Upper lobe of left lung (tissue), 6 donors: ENCODE data around the gene SLC7A14. TPM values are rescaled to one million over a fixed set of nuclear protein-coding genes. Genes with fewer than 3 reads are reported as not detected.

Experiments
- ATAC-seq, 2 donors: fragments of 200-7000 bp; cut with Tn5 transposase; one replicate each; pipeline ENCODE4 v1.9.1; 2022; ENCODE audit warnings: mild to moderate bottlenecking in 2 of 2, moderate library complexity in 2 of 2; ENCODE audit not compliant: low FRiP score in 2 of 2
- DNase-seq, 2 donors: peaks; one replicate each; pipeline ENCODE4 v3.0.0-alpha.2; 2019 to 2020
- H3K27ac ChIP-seq, 4 donors: fragments of 200-600 bp; sonication (generic); one replicate each; pipeline ENCODE4 v1.5.1; 2016 to 2019
- H3K27me3 ChIP-seq, 4 donors: fragments of 200-600 bp; sonication (generic); one replicate each; pipeline ENCODE4 v1.5.1; 2017 to 2019
- H3K36me3 ChIP-seq, 4 donors: fragments of 200-600 bp; sonication (generic); one replicate each; pipeline ENCODE4 v1.5.1; 2016 to 2019
- H3K4me1 ChIP-seq, 4 donors: fragments of 200-600 bp; sonication (generic); one replicate each; pipeline ENCODE4 v1.5.1; 2018 to 2019
- H3K4me3 ChIP-seq, 4 donors: fragments of 200-600 bp; sonication (generic); one replicate each; pipeline ENCODE4 v1.5.1; 2017 to 2019; ENCODE audit warnings: mild to moderate bottlenecking in 2 of 4, moderate library complexity in 1 of 4
- H3K9me3 ChIP-seq, 4 donors: fragments of 200-600 bp; sonication (generic); one replicate each; pipeline ENCODE4 v1.5.1; 2018 to 2019
- CTCF ChIP-seq, 6 experiments: fragments of 450-650 bp in 4 of 6; fragments of 200-600 bp in 2 of 6; sonication (generic) in 2 of 6; IDR thresholded peaks; one replicate each; pipeline ENCODE4 v1.5.1; 2016 to 2019; ENCODE audit warnings: antibody characterized with exemption in 6 of 6
- EP300 ChIP-seq, 4 donors: sonication (generic); formaldehyde crosslinking; IDR thresholded peaks; one replicate each; pipeline ENCODE4 v1.5.1; 2017; ENCODE audit warnings: antibody characterized with exemption in 4 of 4, control low read depth in 2 of 4
- POLR2A ChIP-seq, 4 donors: fragments of 450-650 bp; IDR thresholded peaks; one replicate each; pipeline ENCODE4 v1.5.1; 2016 to 2017; ENCODE audit warnings: antibody characterized with exemption in 4 of 4, mild to moderate bottlenecking in 2 of 4
- POLR2AphosphoS5 ChIP-seq, 2 donors: sonication (generic); formaldehyde crosslinking; IDR thresholded peaks; one replicate each; pipeline ENCODE4 v1.5.1; 2017; ENCODE audit warnings: antibody characterized with exemption in 2 of 2
- WGBS, 2 donors: methylation state at CpG; one replicate each; pipeline ENCODE4 v1.1.5; 2017 to 2018; 5-methylcytosine and 5-hydroxymethylcytosine counted together
- total RNA-seq, 6 donors: library from RNA; depleted of rRNA in 4 of 6; stranded (reverse); fragments of >200 nt in 4 of 6; gene quantifications; one replicate each; pipeline versions ENCODE4 v1.1.0 to v1.2.1, GENCODE V29; 2016 to 2021
- donor health status: DM: no; HTN: no; CAD: no; lungs with moderate emphysema.
- donor health status: DM: no; HTN: yes; CAD: no; lungs with severe emphysema.

The SLC7A14 gene
- total RNA-seq, 6 donors from 2014 or later = 0.03 TPM; not detected in 5

- Histone ChIP-seq H3K27ac (no peak overlapping the region), H3K4me3 (no peak overlapping the region), H3K9me3 (no peaks in the 10 kb centered on the region), H3K4me1 (no peaks in the 10 kb centered on the region), H3K36me3 (no peaks in the 10 kb centered on the region), H3K27me3 (no peaks in the 10 kb centered on the region)
- no peak for TF ChIP-seq POLR2A (IDR thresholded peaks at IDR 0.05)
- TF ChIP-seq POLR2AphosphoS5 (IDR thresholded peaks at IDR 0.05) = no peak
- TF ChIP-seq EP300 (IDR thresholded peaks at IDR 0.05) = no peak
- no peak for TF ChIP-seq CTCF (IDR thresholded peaks at IDR 0.05)
- ATAC-seq (no peak), DNase-seq (no peak)
Measured at GRCh38 chr3:170594528-170594927, 8.7 kb upstream of the SLC7A14 start.

GRCh38 chr3:170593634-170594033, 7.8 kb upstream of the SLC7A14 start:
- WGBS, 2 donors = 81 to 100% methylated on average over 1 of the region's 1 CpG
- no peak for ATAC-seq
- TF ChIP-seq EP300 (IDR thresholded peaks at IDR 0.05) = no peak
- no peak for TF ChIP-seq CTCF (IDR thresholded peaks at IDR 0.05)
- TF ChIP-seq POLR2AphosphoS5 (IDR thresholded peaks at IDR 0.05) = no peak
- TF ChIP-seq POLR2A (IDR thresholded peaks at IDR 0.05) = no peak
- Histone ChIP-seq H3K4me1 (no peaks in the 10 kb centered on the region), H3K36me3 (no peaks in the 10 kb centered on the region), H3K9me3 (no peaks in the 10 kb centered on the region), H3K27ac (no peak overlapping the region), H3K4me3 (no peak overlapping the region), H3K27me3 (no peaks in the 10 kb centered on the region)
- no peak for DNase-seq

DNA sequence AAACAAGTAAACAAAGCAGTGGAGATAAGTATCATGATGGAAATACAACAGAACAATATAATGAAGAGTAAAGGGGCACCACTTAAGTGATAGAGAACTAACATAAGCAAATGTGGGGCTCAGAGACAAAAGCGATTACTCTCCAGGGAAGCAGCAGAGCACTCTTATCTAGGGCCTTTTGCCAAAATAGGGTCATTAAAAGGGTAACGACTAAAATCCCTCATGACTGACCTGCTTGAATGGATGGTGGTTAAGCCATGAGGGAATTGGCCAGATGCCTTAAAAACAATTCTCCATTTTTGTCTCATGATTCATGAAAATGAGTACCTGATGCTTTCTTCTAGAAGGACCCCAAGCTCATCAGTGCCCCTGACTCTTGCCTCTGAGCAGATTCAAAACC, 3.2 kb upstream of the SLC7A14 start:
- Histone ChIP-seq H3K27ac (no peak overlapping the region), H3K4me3 (no peak overlapping the region), H3K9me3 (peaks cover 0 to 5% (median 0%) of the 10 kb centered on the region in 4 donors), H3K4me1 (peaks cover 4 to 15% (median 10%) of the 10 kb centered on the region in 4 donors), H3K27me3 (peaks cover 0 to 22% (median 12%) of the 10 kb centered on the region in 4 donors), H3K36me3 (no peaks in the 10 kb centered on the region)
- TF ChIP-seq POLR2AphosphoS5 (IDR thresholded peaks at IDR 0.05) (no peak), EP300 (IDR thresholded peaks at IDR 0.05) (no peak), CTCF (IDR thresholded peaks at IDR 0.05) (no peak), POLR2A (IDR thresholded peaks at IDR 0.05) (no peak)
- WGBS, 2 donors = 49 to 64% methylated on average over 2 of the region's 2 CpGs
- ATAC-seq (no peak), DNase-seq (no peak)

- Histone ChIP-seq H3K4me1 (peaks cover 4 to 15% (median 10%) of the 10 kb centered on the region in 4 donors), H3K9me3 (peaks cover 0 to 5% (median 0%) of the 10 kb centered on the region in 4 donors), H3K36me3 (no peaks in the 10 kb centered on the region), H3K4me3 (peak overlapping the region in 2 of 4 donors; percentile 2 to 21), H3K27ac (no peak overlapping the region), H3K27me3 (peaks cover 0 to 22% (median 12%) of the 10 kb centered on the region in 4 donors)
- DNase-seq (peak in 1 of 2 donors; percentile 79), ATAC-seq (peak in 1 of 2 donors; percentile 28)
- WGBS, 2 donors = 0 to 12% methylated on average over 7 to 70 of the region's 81 CpGs
- TF ChIP-seq CTCF (IDR thresholded peaks at IDR 0.05) = no peak
- TF ChIP-seq EP300 (IDR thresholded peaks at IDR 0.05) = no peak
- TF ChIP-seq POLR2A (IDR thresholded peaks at IDR 0.05) = no peak
Measured at GRCh38 chr3:170585008-170585936, 603 bp downstream of the SLC7A14 start.
